Measurements from ENCODE around the gene CLSTN2. TPM values are rescaled to one million over a fixed set of nuclear protein-coding genes. Genes with fewer than 3 reads are reported as not detected.

Gene CLSTN2
- total RNA-seq, 1 experiment from 2014 or later = not detected

DNA sequence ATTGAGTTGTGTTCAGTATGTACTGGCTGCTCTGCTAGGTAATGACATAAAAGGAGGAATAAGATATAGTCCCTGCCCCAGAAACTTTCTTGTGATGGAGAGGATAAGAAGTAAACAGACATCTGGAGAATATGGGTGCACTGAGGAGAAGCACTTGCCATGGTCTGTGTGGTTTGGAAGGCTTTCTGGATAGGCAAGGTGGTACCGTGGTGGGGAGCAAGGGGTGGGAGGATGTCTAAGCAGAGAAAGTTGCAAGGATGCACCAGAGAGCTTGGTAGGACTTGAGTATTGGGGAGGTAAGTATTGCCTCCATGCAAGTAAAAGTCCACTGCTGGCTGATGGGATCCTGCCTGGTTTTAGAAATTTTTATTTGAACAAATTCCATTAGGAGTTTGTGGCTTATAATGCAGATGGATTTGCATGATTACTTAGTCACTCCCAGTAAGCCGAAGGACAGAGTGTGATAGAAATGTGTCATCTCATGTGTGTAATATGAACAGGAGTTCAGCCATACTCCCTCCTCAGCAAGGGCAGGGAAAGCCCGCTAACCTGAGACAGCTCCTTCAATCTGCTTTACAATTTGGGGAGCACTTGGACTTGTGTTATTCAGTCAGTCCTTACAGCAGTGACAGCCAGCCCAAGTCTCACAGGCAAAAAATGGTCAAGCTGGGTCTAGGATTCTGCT lies 53.6 kb downstream of the CLSTN2 start:
- POLR2A ChIA-PET (ENCODE audit: unreplicated experiment) = no interaction called here
- H3F3A ChIP-seq (ENCODE audit: insufficient read depth, low read depth) = no peaks in the 10 kb centered on the region
- no peak overlapping the region for H3K4me3 ChIP-seq

DNA sequence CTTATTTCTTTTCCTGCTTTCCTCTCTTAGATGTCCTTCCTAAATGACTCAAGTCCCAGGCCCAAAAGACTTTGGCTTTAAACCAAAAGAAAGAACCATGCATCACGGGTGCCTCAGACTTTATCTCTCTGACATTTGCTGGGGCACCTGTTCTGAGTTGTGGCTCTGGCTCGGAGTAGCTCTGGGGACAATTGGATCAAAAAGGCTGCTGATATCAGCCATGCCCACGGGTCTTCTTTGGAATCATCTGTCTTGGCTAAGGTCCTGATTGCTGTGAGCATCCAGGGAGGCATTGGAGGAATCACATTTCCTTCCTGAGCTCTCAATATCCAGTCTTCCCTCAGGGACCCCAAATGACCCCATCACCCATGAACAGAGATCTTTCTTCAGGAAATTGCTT lies 59.9 kb downstream of the CLSTN2 start:
- no peak overlapping the region for H2AFZ ChIP-seq
- no peak overlapping the region for H3K4me3 ChIP-seq
- no peak overlapping the region for H3K4me2 ChIP-seq

More for the DNA sequence above, 53.6 kb downstream of the CLSTN2 start:
- Histone ChIP-seq H3K4me1 (replicated peaks; ENCODE audit: insufficient read depth) (no peaks in the 10 kb centered on the region), H3K9me3 (ENCODE audit: insufficient read depth, low read depth) (no peaks in the 10 kb centered on the region), H3K4me2 (no peak overlapping the region), H2AFZ (no peak overlapping the region), H3K79me2 (ENCODE audit: low read depth) (no peaks in the 10 kb centered on the region), H3K27me3 (ENCODE audit: insufficient read depth, low read depth) (no peaks in the 10 kb centered on the region), H4K20me1 (ENCODE audit: insufficient read depth) (no peaks in the 10 kb centered on the region), H3K9me2 (ENCODE audit: insufficient read depth) (no peaks in the 10 kb centered on the region), H3K36me3 (ENCODE audit: low read depth) (no peaks in the 10 kb centered on the region), H3K27ac (no peak overlapping the region)
- BruUV-seq (replicated peaks) = no TSS peak
- intact Hi-C loops (cut with micrococcal nuclease; ENCODE audit: unreplicated experiment) = no loop called here
- no peak for DNase-seq
- TF ChIP-seq EZH2 (IDR thresholded peaks at IDR 0.05; ENCODE audit: low read depth) = no peak
- TF ChIP-seq, protein P1, sequence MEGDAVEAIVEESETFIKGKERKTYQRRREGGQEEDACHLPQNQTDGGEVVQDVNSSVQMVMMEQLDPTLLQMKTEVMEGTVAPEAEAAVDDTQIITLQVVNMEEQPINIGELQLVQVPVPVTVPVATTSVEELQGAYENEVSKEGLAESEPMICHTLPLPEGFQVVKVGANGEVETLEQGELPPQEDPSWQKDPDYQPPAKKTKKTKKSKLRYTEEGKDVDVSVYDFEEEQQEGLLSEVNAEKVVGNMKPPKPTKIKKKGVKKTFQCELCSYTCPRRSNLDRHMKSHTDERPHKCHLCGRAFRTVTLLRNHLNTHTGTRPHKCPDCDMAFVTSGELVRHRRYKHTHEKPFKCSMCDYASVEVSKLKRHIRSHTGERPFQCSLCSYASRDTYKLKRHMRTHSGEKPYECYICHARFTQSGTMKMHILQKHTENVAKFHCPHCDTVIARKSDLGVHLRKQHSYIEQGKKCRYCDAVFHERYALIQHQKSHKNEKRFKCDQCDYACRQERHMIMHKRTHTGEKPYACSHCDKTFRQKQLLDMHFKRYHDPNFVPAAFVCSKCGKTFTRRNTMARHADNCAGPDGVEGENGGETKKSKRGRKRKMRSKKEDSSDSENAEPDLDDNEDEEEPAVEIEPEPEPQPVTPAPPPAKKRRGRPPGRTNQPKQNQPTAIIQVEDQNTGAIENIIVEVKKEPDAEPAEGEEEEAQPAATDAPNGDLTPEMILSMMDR (conservative IDR thresholded peaks at IDR 0.05) = no peak
- CTCF ChIA-PET = no interaction called here

DNA sequence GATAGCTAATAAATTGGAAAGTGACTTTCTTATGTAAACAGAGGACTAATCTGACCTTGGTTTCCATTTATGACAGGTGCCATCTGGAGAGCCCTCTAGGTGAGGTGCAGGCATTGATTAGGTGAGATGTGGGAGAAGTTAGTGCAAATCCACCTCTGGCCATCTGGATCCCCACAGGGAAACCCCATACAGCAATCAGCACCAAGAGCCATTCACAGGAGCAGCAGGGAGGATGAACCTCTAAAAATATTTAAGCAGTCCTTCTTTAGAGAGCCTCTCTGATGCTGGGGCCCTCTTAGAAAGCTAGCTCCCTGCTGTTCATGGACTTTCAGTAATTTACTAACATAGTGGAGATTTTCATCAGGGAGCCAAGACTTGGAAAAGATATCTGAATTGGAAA lies 69.3 kb downstream of the CLSTN2 start:
- CTCF ChIA-PET = no interaction called here
- H3F3A ChIP-seq (ENCODE audit: insufficient read depth, low read depth) = no peaks in the 10 kb centered on the region
- H3K9me3 ChIP-seq (ENCODE audit: insufficient read depth, low read depth) = no peaks in the 10 kb centered on the region
- H3K36me3 ChIP-seq (ENCODE audit: low read depth) = no peaks in the 10 kb centered on the region
- no peaks in the 10 kb centered on the region for H3K27me3 ChIP-seq (ENCODE audit: insufficient read depth, low read depth)
- no peak overlapping the region for H3K27ac ChIP-seq
- no peak overlapping the region for H3K4me3 ChIP-seq
- DNase-seq = no peak
- intact Hi-C loops (cut with micrococcal nuclease; ENCODE audit: unreplicated experiment) = no loop called here
- H3K79me2 ChIP-seq (ENCODE audit: low read depth) = no peaks in the 10 kb centered on the region
- BruUV-seq (replicated peaks) = no TSS peak
- no peaks in the 10 kb centered on the region for H3K9me2 ChIP-seq (ENCODE audit: insufficient read depth)
- H3K4me1 ChIP-seq (replicated peaks; ENCODE audit: insufficient read depth) = no peaks in the 10 kb centered on the region
- TF ChIP-seq EZH2 (IDR thresholded peaks at IDR 0.05; ENCODE audit: low read depth) = no peak
- TF ChIP-seq, protein P1 (conservative IDR thresholded peaks at IDR 0.05) = no peak
- H4K20me1 ChIP-seq (ENCODE audit: insufficient read depth) = no peaks in the 10 kb centered on the region
- no peak overlapping the region for H3K4me2 ChIP-seq
- POLR2A ChIA-PET (ENCODE audit: unreplicated experiment) = no interaction called here
- no peak overlapping the region for H2AFZ ChIP-seq

More for the DNA sequence above, 59.9 kb downstream of the CLSTN2 start:
- TF ChIP-seq, protein P1 (conservative IDR thresholded peaks at IDR 0.05) = no peak
- no peak for TF ChIP-seq EZH2 (IDR thresholded peaks at IDR 0.05; ENCODE audit: low read depth)
- CTCF ChIA-PET = no interaction called here
- no peaks in the 10 kb centered on the region; the same call in 1 of the 2 replicates for H3K27me3 ChIP-seq (ENCODE audit: insufficient read depth, low read depth)
- intact Hi-C loops (cut with micrococcal nuclease; ENCODE audit: unreplicated experiment) = no loop called here
- H3K27ac ChIP-seq = no peak overlapping the region
- DNase-seq = no peak
- H3K9me3 ChIP-seq (ENCODE audit: insufficient read depth, low read depth) = no peaks in the 10 kb centered on the region
- H3F3A ChIP-seq (ENCODE audit: insufficient read depth, low read depth) = no peaks in the 10 kb centered on the region
- no peaks in the 10 kb centered on the region for H3K9me2 ChIP-seq (ENCODE audit: insufficient read depth)
- H3K36me3 ChIP-seq (ENCODE audit: low read depth) = no peaks in the 10 kb centered on the region
- H4K20me1 ChIP-seq (ENCODE audit: insufficient read depth) = no peaks in the 10 kb centered on the region
- no peaks in the 10 kb centered on the region for H3K79me2 ChIP-seq (ENCODE audit: low read depth)
- POLR2A ChIA-PET (ENCODE audit: unreplicated experiment) = no interaction called here
- BruUV-seq (replicated peaks) = no TSS peak
- no peaks in the 10 kb centered on the region for H3K4me1 ChIP-seq (replicated peaks; ENCODE audit: insufficient read depth)

All from PC-9 (cell line).